H1 (cell line): ENCODE data around the gene HIPK1. TPM values are rescaled to one million over a fixed set of nuclear protein-coding genes. Genes with fewer than 3 reads are reported as not detected.

Experiments
- CTCF ChIA-PET: fragments of 300-600 bp; sonication (Branson Sonifier 250); formaldehyde crosslinking; loops from one replicate; lab custom pipeline; 2021; ENCODE audit not compliant: partially characterized antibody; lab: Charles Lee
- POLR2A ChIA-PET: fragments of 300-600 bp; sonication (Branson Sonifier 250); formaldehyde crosslinking; loops from one replicate; lab custom pipeline; 2021; ENCODE audit warnings: inconsistent platforms; ENCODE audit not compliant: partially characterized antibody; lab: Charles Lee
- DNase-seq, 2 experiments: peaks; one replicate each; pipeline versions ENCODE4 v3.0.0 to v3.0.0-alpha.2; 2010 to 2022; ENCODE audit warnings: low spot score in 2 of 2, low read depth in 1 of 2, mixed read lengths in 1 of 2
- FAIRE-seq: peaks from 2 replicates; lab custom pipeline; 2011; peaks lifted over from hg19 to GRCh38; lab: Jason Lieb, UNC
- H2AFZ ChIP-seq: 2 replicates; pipeline ENCODE4 v1.8.1; 2012; ENCODE audit warnings: low read length, inconsistent platforms
- H2AK5ac ChIP-seq: 2 replicates; pipeline ENCODE4 v1.6.1; 2013; ENCODE audit warnings: low read depth, low read length
- H2BK120ac ChIP-seq: replicated peaks from 2 replicates; pipeline ENCODE3; 2013; ENCODE audit warnings: low read depth, low read length, inconsistent platforms
- H2BK12ac ChIP-seq: 2 replicates; pipeline ENCODE4 v1.6.1; 2013; ENCODE audit warnings: low read depth, low read length
- H2BK15ac ChIP-seq: 2 replicates; pipeline ENCODE4 v1.6.1; 2013; ENCODE audit warnings: low read length
- H2BK20ac ChIP-seq: 2 replicates; pipeline ENCODE4 v1.6.1; 2013; ENCODE audit warnings: low read length
- H2BK5ac ChIP-seq: 2 replicates; pipeline ENCODE4 v1.6.1; 2013; ENCODE audit warnings: low read depth, low read length
- H3K14ac ChIP-seq: 2 replicates; pipeline ENCODE4 v1.6.1; 2013; ENCODE audit warnings: inconsistent platforms; ENCODE audit not compliant: insufficient read length
- H3K18ac ChIP-seq: 2 replicates; pipeline ENCODE4 v1.6.1; 2013; ENCODE audit warnings: low read length; ENCODE audit errors: extremely low read depth
- H3K23ac ChIP-seq: 2 replicates; pipeline ENCODE4 v1.6.1; 2013; ENCODE audit warnings: inconsistent platforms; ENCODE audit not compliant: insufficient read length
- H3K23me2 ChIP-seq: 2 replicates; pipeline ENCODE4 v1.6.1; 2013; ENCODE audit warnings: low read depth, low read length
- H3K27ac ChIP-seq: 2 replicates; pipeline ENCODE4 v1.6.1; 2011; ENCODE audit warnings: low read depth, low read length, inconsistent platforms
- H3K27me3 ChIP-seq, 4 experiments: replicated peaks in 1 of 4; 1 replicate in 1 of 4; 2 replicates in 3 of 4; pipeline versions ENCODE4 v1.6.1 to v1.8.1; 2011 to 2013; ENCODE audit warnings: low read length in 3 of 4, mild to moderate bottlenecking in 3 of 4, inconsistent platforms in 2 of 4, mixed read lengths in 2 of 4, moderate library complexity in 1 of 4; ENCODE audit not compliant: control insufficient read depth in 3 of 4, insufficient read depth in 3 of 4; ENCODE audit errors: extremely low read depth in 1 of 4
- H3K36me3 ChIP-seq, 4 experiments: 2 replicates each; pipeline versions ENCODE4 v1.6.1 to v1.8.1; 2011 to 2013; ENCODE audit warnings: mild to moderate bottlenecking in 4 of 4, low read length in 3 of 4, moderate library complexity in 2 of 4, control low read depth in 1 of 4, inconsistent platforms in 1 of 4; ENCODE audit not compliant: insufficient read depth in 4 of 4, control insufficient read depth in 2 of 4
- H3K4ac ChIP-seq: replicated peaks from 2 replicates; pipeline ENCODE3; 2013; ENCODE audit warnings: low read length, low read depth, mixed read lengths, inconsistent platforms; ENCODE audit not compliant: insufficient read length
- H3K4me1 ChIP-seq, 4 experiments: replicated peaks in 1 of 4; 1 replicate in 1 of 4; 2 replicates in 3 of 4; pipeline versions ENCODE4 v1.6.1 to v1.8.1; 2011 to 2013; ENCODE audit warnings: low read length in 3 of 4, inconsistent platforms in 2 of 4, mixed read lengths in 1 of 4; ENCODE audit not compliant: insufficient read depth in 4 of 4, control insufficient read depth in 3 of 4
- H3K4me2 ChIP-seq, 2 experiments: 2 replicates each; pipeline versions ENCODE4 v1.6.1 to v1.8.1; 2011 to 2013; ENCODE audit warnings: low read depth in 2 of 2, low read length in 2 of 2, control low read depth in 1 of 2, inconsistent platforms in 1 of 2, mild to moderate bottlenecking in 1 of 2; ENCODE audit not compliant: insufficient read depth in 1 of 2
- H3K4me3 ChIP-seq, 4 experiments: fragments of 200-600, 300-600 bp in 1 of 4; sonication (generic), shearing (Covaris generic), sonication (Bioruptor Twin) in 1 of 4; 2 replicates each; pipeline versions ENCODE4 v1.5.1 to v1.8.1; 2011 to 2016; ENCODE audit warnings: low read length in 4 of 4, low read depth in 3 of 4, control low read depth in 2 of 4, inconsistent platforms in 2 of 4, mild to moderate bottlenecking in 2 of 4, mixed read lengths in 1 of 4, moderate library complexity in 1 of 4; ENCODE audit not compliant: insufficient read depth in 2 of 4; ENCODE audit errors: extremely low read depth in 1 of 4
- H3K56ac ChIP-seq: replicated peaks from 2 replicates; pipeline ENCODE3; 2013; ENCODE audit warnings: low read depth, mild to moderate bottlenecking, mixed read lengths, low read length, inconsistent platforms; ENCODE audit not compliant: insufficient read length
- H3K79me1 ChIP-seq: 2 replicates; pipeline ENCODE4 v1.6.1; 2013; ENCODE audit warnings: low read depth, low read length, control low read depth
- H3K79me2 ChIP-seq, 2 experiments: 2 replicates each; pipeline versions ENCODE4 v1.6.1 to v1.8.1; 2012 to 2013; ENCODE audit warnings: low read length in 2 of 2, mild to moderate bottlenecking in 2 of 2, inconsistent platforms in 1 of 2; ENCODE audit not compliant: insufficient read depth in 2 of 2, control insufficient read depth in 1 of 2
- H3K9ac ChIP-seq, 4 experiments: replicated peaks in 1 of 4; 1 replicate in 1 of 4; 2 replicates in 3 of 4; pipeline versions ENCODE4 v1.6.1 to v1.8.1; 2011 to 2013; ENCODE audit warnings: low read depth in 3 of 4, low read length in 3 of 4, control low read depth in 2 of 4, mild to moderate bottlenecking in 2 of 4, moderate library complexity in 2 of 4, inconsistent platforms in 1 of 4; ENCODE audit errors: extremely low read depth in 1 of 4
- H3K9me3 ChIP-seq, 2 experiments: 2 replicates each; pipeline versions ENCODE4 v1.6.1 to v1.8.1; 2012 to 2013; ENCODE audit warnings: mild to moderate bottlenecking in 2 of 2, moderate library complexity in 2 of 2, control low read depth in 1 of 2, inconsistent platforms in 1 of 2, low read depth in 1 of 2, low read length in 1 of 2, mixed read lengths in 1 of 2; ENCODE audit not compliant: insufficient read depth in 2 of 2
- H4K20me1 ChIP-seq, 2 experiments: replicated peaks in 1 of 2; 2 replicates each; pipeline versions ENCODE3 to v1.8.1; 2011 to 2013; ENCODE audit warnings: inconsistent platforms in 2 of 2, low read length in 2 of 2, mild to moderate bottlenecking in 1 of 2; ENCODE audit not compliant: insufficient read depth in 2 of 2, control insufficient read depth in 1 of 2
- H4K5ac ChIP-seq: 2 replicates; pipeline ENCODE4 v1.6.1; 2013; ENCODE audit warnings: low read length, low read depth, mixed read lengths, inconsistent platforms; ENCODE audit not compliant: insufficient read length
- H4K8ac ChIP-seq: 2 replicates; pipeline ENCODE4 v1.8.0; 2013; ENCODE audit warnings: mild to moderate bottlenecking, moderate library complexity, low read length, inconsistent platforms; ENCODE audit not compliant: insufficient read depth; ENCODE audit errors: extremely low read depth
- H4K91ac ChIP-seq: replicated peaks from 2 replicates; pipeline ENCODE3; 2013; ENCODE audit warnings: low read length, mixed read lengths, inconsistent platforms; ENCODE audit not compliant: insufficient read length
- BCL11A ChIP-seq, 2 experiments: IDR thresholded peaks; one replicate each; pipeline ENCODE4 v1.6.1; 2011; ENCODE audit warnings: low read depth in 2 of 2, low read length in 2 of 2, mild to moderate bottlenecking in 2 of 2
- BRCA1 ChIP-seq: IDR thresholded peaks from 2 replicates; pipeline ENCODE4 v1.6.1; 2012; ENCODE audit warnings: low read depth, low read length, improper control_type of control experiment
- CEBPB ChIP-seq: IDR thresholded peaks from 2 replicates; pipeline ENCODE4 v1.6.1; 2012; ENCODE audit warnings: low read depth, low read length
- CHD1 ChIP-seq: IDR thresholded peaks from 2 replicates; pipeline ENCODE4 v1.6.1; 2012; ENCODE audit warnings: low read depth, low read length, improper control_type of control experiment
- GABPA ChIP-seq: IDR thresholded peaks from 2 replicates; pipeline ENCODE4 v1.6.1; 2011; ENCODE audit warnings: mild to moderate bottlenecking, low read length, moderate library complexity, borderline replicate concordance; ENCODE audit not compliant: insufficient read depth
- GTF2F1 ChIP-seq: IDR thresholded peaks from 2 replicates; pipeline ENCODE4 v1.6.1; 2012; ENCODE audit warnings: low read depth, low read length, improper control_type of control experiment, borderline replicate concordance
- MAFK ChIP-seq: IDR thresholded peaks from 2 replicates; pipeline ENCODE4 v1.6.1; 2012; ENCODE audit warnings: low read depth, mild to moderate bottlenecking, improper control_type of control experiment, low read length
- PHF8 ChIP-seq: fragments of 200-600 bp; sonication (generic); conservative IDR thresholded peaks from 2 replicates; pipeline ENCODE4 v1.7.1; 2012; ENCODE audit warnings: low read depth, mild to moderate bottlenecking, inconsistent platforms, low read length, moderate library complexity
- POLR2A ChIP-seq, 2 experiments: IDR thresholded peaks; 1 replicate in 1 of 2; 2 replicates in 1 of 2; pipeline ENCODE4 v1.6.1; 2011; ENCODE audit warnings: low read depth in 2 of 2, low read length in 2 of 2, mild to moderate bottlenecking in 2 of 2; ENCODE audit errors: control extremely low read depth in 1 of 2
- TBP ChIP-seq: IDR thresholded peaks from 2 replicates; pipeline ENCODE4 v1.6.1; 2011; ENCODE audit warnings: low read depth, low read length, improper control_type of control experiment
- TCF12 ChIP-seq: IDR thresholded peaks from 2 replicates; pipeline ENCODE4 v1.6.1; 2011; ENCODE audit warnings: low read depth, mild to moderate bottlenecking, low read length
- TEAD4 ChIP-seq: IDR thresholded peaks from 2 replicates; pipeline ENCODE4 v1.6.1; 2012; ENCODE audit warnings: low read depth, low read length, inconsistent platforms, mixed read lengths
- WGBS, 2 experiments: shearing (Covaris generic) in 1 of 2; methylation state at CpG; one replicate each; pipeline versions ENCODE4 v1.1.6 to v1.1.7; 2013 to 2015; ENCODE audit warnings: low lambda C conversion rate in 2 of 2, mixed read lengths in 2 of 2, inconsistent platforms in 1 of 2, low coverage in 1 of 2, missing lambda C conversion rate in 1 of 2; ENCODE audit not compliant: insufficient replicate concordance in 2 of 2, insufficient coverage in 1 of 2, insufficient read length in 1 of 2; ENCODE audit errors: extremely low coverage in 1 of 2, missing lambda C conversion rate in 1 of 2; 5-methylcytosine and 5-hydroxymethylcytosine counted together
- polyA plus RNA-seq, 7 experiments: library from polyadenylated mRNA; depleted of rRNA in 3 of 7; stranded (reverse) in 5 of 7; unstranded in 2 of 7; fragments of >200 nt in 5 of 7; fragments of 200-250 nt in 2 of 7; gene quantifications; 1 replicate in 5 of 7; 2 replicates in 1 of 7; 4 replicates in 1 of 7; pipeline versions ENCODE4 v1.2.1 to v1.2.3, GENCODE V29; 2011 to 2013; ENCODE audit warnings: missing spikeins in 2 of 7, mixed read lengths in 2 of 7
- total RNA-seq: library from RNA; stranded (reverse); fragmentation: NEBNext Ultra II Directional; extraction: Animal tissue kit (Norgen Biotek cat#: 25700); gene quantifications from 2 replicates; pipeline ENCODE4 v1.2.1, GENCODE V29; 2021
- TF ChIP-seq, protein P1 (sequence below): IDR thresholded peaks from 2 replicates; pipeline ENCODE4 v1.6.1; 2012; ENCODE audit warnings: inconsistent platforms

HIPK1 gene
- total and polyA plus RNA-seq, 2 of the 8 experiments (the other 6 are each of a cell fraction or from before 2014, with no cell fraction given): 46.2 to 64.3 TPM

DNA sequence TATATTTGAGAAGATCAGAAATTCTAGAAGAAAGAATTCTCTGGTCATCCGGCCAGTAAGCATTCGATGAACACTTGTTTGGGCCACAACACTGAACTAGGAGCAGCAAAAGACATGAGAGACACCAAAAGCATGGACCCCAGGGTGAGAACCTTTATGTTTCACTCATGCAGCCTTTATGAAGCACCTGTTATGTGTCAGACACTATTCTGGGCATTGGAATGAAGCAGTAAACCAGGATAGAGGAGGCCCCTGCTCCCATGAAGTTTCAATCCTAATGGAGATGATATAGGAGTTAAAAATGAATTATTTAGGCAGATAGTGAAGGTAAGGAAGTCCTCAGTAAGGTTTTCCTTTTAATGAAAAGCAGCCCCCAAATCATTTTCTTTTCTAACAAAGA is 93.8 kb downstream of the HIPK1 start:
- H3K27me3 ChIP-seq: no peaks in the 10 kb centered on the region; a peak in 1 of 7 replicates
- CTCF ChIA-PET: interaction anchor here (1.1 to 1.2 kb wide), 2 partner anchors 32 to 324 kb away, joined by 3 read pairs; no protein-coding TSS in a partner anchor
- TF ChIP-seq GABPA (no peak), POLR2A (IDR thresholded peaks at IDR 0.05; ENCODE audit: control extremely low read depth in 1 of 2, low read depth in 2 of 2, low read length in 2 of 2) (no peak), BRCA1 (no peak), CEBPB (no peak), PHF8 (no peak), CHD1 (no peak), TEAD4 (no peak), TCF12 (no peak), BCL11A (IDR thresholded peaks at IDR 0.05; ENCODE audit: low read depth in 2 of 2, low read length in 2 of 2) (no peak), GTF2F1 (no peak), TBP (no peak), MAFK (no peak)
- TF ChIP-seq, protein P1, sequence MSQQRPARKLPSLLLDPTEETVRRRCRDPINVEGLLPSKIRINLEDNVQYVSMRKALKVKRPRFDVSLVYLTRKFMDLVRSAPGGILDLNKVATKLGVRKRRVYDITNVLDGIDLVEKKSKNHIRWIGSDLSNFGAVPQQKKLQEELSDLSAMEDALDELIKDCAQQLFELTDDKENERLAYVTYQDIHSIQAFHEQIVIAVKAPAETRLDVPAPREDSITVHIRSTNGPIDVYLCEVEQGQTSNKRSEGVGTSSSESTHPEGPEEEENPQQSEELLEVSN: no peak
- TF ChIP-seq, all 59 proteins: peak for 0

More for the DNA sequence above, 93.8 kb downstream of the HIPK1 start:
- Histone ChIP-seq H3K4me1 (peaks cover 2 to 14% (median 5%) of the 10 kb centered on the region in 4 experiments; a peak in 4 of 7 replicates), H3K36me3 (peaks cover 0 to 18% (median 8%) of the 10 kb centered on the region in 4 experiments; a peak in 2 of 8 replicates), H4K5ac (no peak overlapping the region), H3K23me2 (no peaks in the 10 kb centered on the region; the same call in 1 of the 2 replicates), H2BK5ac (no peak overlapping the region), H2AK5ac (no peak overlapping the region), H3K4ac (no peak overlapping the region), H4K8ac (no peak overlapping the region), H3K18ac (no peak overlapping the region), H3K23ac (no peak overlapping the region), H3K79me1 (no peaks in the 10 kb centered on the region), H4K20me1 (no peaks in the 10 kb centered on the region), H4K91ac (no peak overlapping the region), H3K79me2 (no peaks in the 10 kb centered on the region), H3K9ac (no peak overlapping the region), H2BK15ac (no peak overlapping the region), H3K56ac (no peak overlapping the region), H2AFZ (no peak overlapping the region), H2BK12ac (no peak overlapping the region), H3K4me3 (no peak overlapping the region), H3K4me2 (no peak overlapping the region), H2BK120ac (no peak overlapping the region), H3K9me3 (peaks cover 9 to 12% of the 10 kb centered on the region in 2 experiments), H3K14ac (no peak overlapping the region), H2BK20ac (no peak overlapping the region), H3K27ac (no peak overlapping the region)
- POLR2A ChIA-PET: interaction anchor here (1.4 to 2.5 kb wide), 3 partner anchors 10 to 16 kb away, joined by 5 to 10 read pairs (median 7); no protein-coding TSS in a partner anchor
- 90% methylated on average over 2 of the region's 2 CpGs; no CpG with 5 or more reads in 1 of the 2 experiments for WGBS, 2 experiments
- DNase-seq (no peak), FAIRE-seq (no peak)
